ENCODE measurements around the gene C3orf22. TPM values are rescaled to one million over a fixed set of nuclear protein-coding genes. Genes with fewer than 3 reads are reported as not detected.
"Not testable (repeated sequence)": the region's sequence is repeated elsewhere in the genome, so short reads cannot be mapped to it uniquely, and the experiment has no call there.

The C3orf22 gene
- polyA plus RNA-seq, 4 donors: 0.06 to 0.23 TPM; not detected in 2

- DNase-seq (ENCODE audit: low read depth in 4 of 4, low spot score in 3 of 4): no peak
Measured at GRCh38 chr3:126544596-126545281, 14.0 kb downstream of the C3orf22 start.

- no peak for DNase-seq (ENCODE audit: low read depth in 4 of 4, low spot score in 3 of 4)
Measured at GRCh38 chr3:126543457-126544061, 15.2 kb downstream of the C3orf22 start.

- DNase-seq (ENCODE audit: low read depth in 4 of 4, low spot score in 3 of 4): no peak
Measured at GRCh38 chr3:126542340-126543241, 16.1 kb downstream of the C3orf22 start.

GRCh38 chr3:126541628-126542339 lies 16.9 kb downstream of the C3orf22 start:
- DNase-seq (ENCODE audit: low read depth in 4 of 4, low spot score in 3 of 4): no peak

- DNase-seq (ENCODE audit: low read depth in 4 of 4, low spot score in 3 of 4): no peak
Measured at GRCh38 chr3:126540951-126541627, 17.6 kb downstream of the C3orf22 start.

- DNase-seq (ENCODE audit: low read depth in 4 of 4, low spot score in 3 of 4): no peak
Measured at GRCh38 chr3:126540342-126540849, 18.3 kb downstream of the C3orf22 start.

GRCh38 chr3:126539558-126540250 lies 19.0 kb downstream of the C3orf22 start:
- no peak for DNase-seq (ENCODE audit: low read depth in 4 of 4, low spot score in 3 of 4)

GRCh38 chr3:126538966-126539365 lies 19.8 kb downstream of the C3orf22 start:
- DNase-seq (ENCODE audit: low read depth in 4 of 4, low spot score in 3 of 4): no peak

- DNase-seq (ENCODE audit: low read depth in 4 of 4, low spot score in 3 of 4): no peak
Measured at GRCh38 chr3:126538316-126538715, 20.4 kb downstream of the C3orf22 start.

GRCh38 chr3:126537730-126538281 lies 20.9 kb downstream of the C3orf22 start:
- no peak for DNase-seq (ENCODE audit: low read depth in 4 of 4, low spot score in 3 of 4)

GRCh38 chr3:126537116-126537729 lies 21.5 kb downstream of the C3orf22 start:
- DNase-seq (ENCODE audit: low read depth in 4 of 4, low spot score in 3 of 4): no peak

- no peak for DNase-seq (ENCODE audit: low read depth in 4 of 4, low spot score in 3 of 4)
Measured at GRCh38 chr3:126536126-126536525, 22.6 kb downstream of the C3orf22 start.

- no peak for DNase-seq (ENCODE audit: low read depth in 4 of 4, low spot score in 3 of 4)
Measured at GRCh38 chr3:126535636-126536035, 23.1 kb downstream of the C3orf22 start.

GRCh38 chr3:126534716-126535115 lies 24.0 kb downstream of the C3orf22 start:
- DNase-seq (ENCODE audit: low read depth in 4 of 4, low spot score in 3 of 4): not testable (repeated sequence)

- DNase-seq (ENCODE audit: low read depth in 4 of 4, low spot score in 3 of 4): no peak
Measured at GRCh38 chr3:126533506-126533905, 25.2 kb downstream of the C3orf22 start.

- no peak for DNase-seq (ENCODE audit: low read depth in 4 of 4, low spot score in 3 of 4)
Measured at GRCh38 chr3:126531051-126531330, 27.7 kb downstream of the C3orf22 start.

GRCh38 chr3:126530171-126531050 lies 28.3 kb downstream of the C3orf22 start:
- no peak for DNase-seq (ENCODE audit: low read depth in 4 of 4, low spot score in 3 of 4)

Data from right renal pelvis (tissue), 4 donors.